Liver (tissue), 3 donors: ENCODE measurements around the gene DCPS.
"Not testable (repeated sequence)": the region's sequence is repeated elsewhere in the genome, so short reads cannot be mapped to it uniquely, and the experiment has no call there.

Experiments
- NR2F2 ChIP-seq: IDR thresholded peaks from 2 replicates; pipeline ENCODE4 v1.6.1; 2016; ENCODE audit warnings: antibody characterized with exemption
- TF ChIP-seq, protein P1 (sequence below): IDR thresholded peaks from 2 replicates; pipeline ENCODE4 v1.6.1; 2016; ENCODE audit warnings: antibody characterized with exemption
- TF ChIP-seq, protein P2 (sequence below): fragments of 150-350 bp; IDR thresholded peaks from 2 replicates; pipeline ENCODE4 v1.5.1; 2017; ENCODE audit warnings: improper control_type of control experiment, low read depth, low read length; ENCODE audit not compliant: missing input control
- TF ChIP-seq, protein P3 (sequence below): IDR thresholded peaks from 2 replicates; pipeline ENCODE4 v1.6.1; 2016; ENCODE audit warnings: antibody characterized with exemption, mild to moderate bottlenecking
- donor health status: healthy.
- donor health status: healthy.

DNA sequence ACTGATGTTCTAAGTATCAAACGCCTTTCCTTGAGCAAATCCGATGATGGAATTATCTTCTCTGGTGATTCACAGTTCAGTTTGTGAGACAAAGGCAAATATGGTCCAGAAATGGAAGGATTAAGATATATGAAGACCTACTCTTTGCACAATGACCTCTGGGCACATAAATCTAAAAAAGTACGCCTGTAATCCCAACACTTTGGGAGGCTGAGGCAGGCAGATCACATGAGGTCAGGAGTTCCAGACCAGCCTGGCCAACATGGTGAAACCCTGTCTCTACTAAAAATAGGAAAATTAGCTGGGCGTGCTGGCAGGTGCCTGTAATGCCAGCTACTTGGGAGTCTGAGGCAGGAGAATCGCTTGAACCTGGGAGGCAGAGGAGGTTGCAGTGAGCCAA is 48.4 kb upstream of the DCPS start:
- TF ChIP-seq, protein P1, sequence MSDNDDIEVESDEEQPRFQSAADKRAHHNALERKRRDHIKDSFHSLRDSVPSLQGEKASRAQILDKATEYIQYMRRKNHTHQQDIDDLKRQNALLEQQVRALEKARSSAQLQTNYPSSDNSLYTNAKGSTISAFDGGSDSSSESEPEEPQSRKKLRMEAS, result not testable (repeated sequence)
- TF ChIP-seq, protein P2, sequence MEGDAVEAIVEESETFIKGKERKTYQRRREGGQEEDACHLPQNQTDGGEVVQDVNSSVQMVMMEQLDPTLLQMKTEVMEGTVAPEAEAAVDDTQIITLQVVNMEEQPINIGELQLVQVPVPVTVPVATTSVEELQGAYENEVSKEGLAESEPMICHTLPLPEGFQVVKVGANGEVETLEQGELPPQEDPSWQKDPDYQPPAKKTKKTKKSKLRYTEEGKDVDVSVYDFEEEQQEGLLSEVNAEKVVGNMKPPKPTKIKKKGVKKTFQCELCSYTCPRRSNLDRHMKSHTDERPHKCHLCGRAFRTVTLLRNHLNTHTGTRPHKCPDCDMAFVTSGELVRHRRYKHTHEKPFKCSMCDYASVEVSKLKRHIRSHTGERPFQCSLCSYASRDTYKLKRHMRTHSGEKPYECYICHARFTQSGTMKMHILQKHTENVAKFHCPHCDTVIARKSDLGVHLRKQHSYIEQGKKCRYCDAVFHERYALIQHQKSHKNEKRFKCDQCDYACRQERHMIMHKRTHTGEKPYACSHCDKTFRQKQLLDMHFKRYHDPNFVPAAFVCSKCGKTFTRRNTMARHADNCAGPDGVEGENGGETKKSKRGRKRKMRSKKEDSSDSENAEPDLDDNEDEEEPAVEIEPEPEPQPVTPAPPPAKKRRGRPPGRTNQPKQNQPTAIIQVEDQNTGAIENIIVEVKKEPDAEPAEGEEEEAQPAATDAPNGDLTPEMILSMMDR, result not testable (repeated sequence)
- not testable (repeated sequence) for TF ChIP-seq NR2F2
- TF ChIP-seq, protein P3, sequence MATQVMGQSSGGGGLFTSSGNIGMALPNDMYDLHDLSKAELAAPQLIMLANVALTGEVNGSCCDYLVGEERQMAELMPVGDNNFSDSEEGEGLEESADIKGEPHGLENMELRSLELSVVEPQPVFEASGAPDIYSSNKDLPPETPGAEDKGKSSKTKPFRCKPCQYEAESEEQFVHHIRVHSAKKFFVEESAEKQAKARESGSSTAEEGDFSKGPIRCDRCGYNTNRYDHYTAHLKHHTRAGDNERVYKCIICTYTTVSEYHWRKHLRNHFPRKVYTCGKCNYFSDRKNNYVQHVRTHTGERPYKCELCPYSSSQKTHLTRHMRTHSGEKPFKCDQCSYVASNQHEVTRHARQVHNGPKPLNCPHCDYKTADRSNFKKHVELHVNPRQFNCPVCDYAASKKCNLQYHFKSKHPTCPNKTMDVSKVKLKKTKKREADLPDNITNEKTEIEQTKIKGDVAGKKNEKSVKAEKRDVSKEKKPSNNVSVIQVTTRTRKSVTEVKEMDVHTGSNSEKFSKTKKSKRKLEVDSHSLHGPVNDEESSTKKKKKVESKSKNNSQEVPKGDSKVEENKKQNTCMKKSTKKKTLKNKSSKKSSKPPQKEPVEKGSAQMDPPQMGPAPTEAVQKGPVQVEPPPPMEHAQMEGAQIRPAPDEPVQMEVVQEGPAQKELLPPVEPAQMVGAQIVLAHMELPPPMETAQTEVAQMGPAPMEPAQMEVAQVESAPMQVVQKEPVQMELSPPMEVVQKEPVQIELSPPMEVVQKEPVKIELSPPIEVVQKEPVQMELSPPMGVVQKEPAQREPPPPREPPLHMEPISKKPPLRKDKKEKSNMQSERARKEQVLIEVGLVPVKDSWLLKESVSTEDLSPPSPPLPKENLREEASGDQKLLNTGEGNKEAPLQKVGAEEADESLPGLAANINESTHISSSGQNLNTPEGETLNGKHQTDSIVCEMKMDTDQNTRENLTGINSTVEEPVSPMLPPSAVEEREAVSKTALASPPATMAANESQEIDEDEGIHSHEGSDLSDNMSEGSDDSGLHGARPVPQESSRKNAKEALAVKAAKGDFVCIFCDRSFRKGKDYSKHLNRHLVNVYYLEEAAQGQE, result not testable (repeated sequence)
